GM21381 (cell line): Measurements from ENCODE around the gene MFNG.

ENCODE experiments used
- ATAC-seq: cut with Tn5 transposase; IDR thresholded peaks from one replicate; pipeline ENCODE4 v1.9.1; 2021; ENCODE audit warnings: mild to moderate bottlenecking, moderate library complexity; ENCODE audit not compliant: unreplicated experiment

The MFNG gene

GRCh38 chr22:37514526-37515051, 28.4 kb upstream of the MFNG start:
- ATAC-seq, result no peak

DNA sequence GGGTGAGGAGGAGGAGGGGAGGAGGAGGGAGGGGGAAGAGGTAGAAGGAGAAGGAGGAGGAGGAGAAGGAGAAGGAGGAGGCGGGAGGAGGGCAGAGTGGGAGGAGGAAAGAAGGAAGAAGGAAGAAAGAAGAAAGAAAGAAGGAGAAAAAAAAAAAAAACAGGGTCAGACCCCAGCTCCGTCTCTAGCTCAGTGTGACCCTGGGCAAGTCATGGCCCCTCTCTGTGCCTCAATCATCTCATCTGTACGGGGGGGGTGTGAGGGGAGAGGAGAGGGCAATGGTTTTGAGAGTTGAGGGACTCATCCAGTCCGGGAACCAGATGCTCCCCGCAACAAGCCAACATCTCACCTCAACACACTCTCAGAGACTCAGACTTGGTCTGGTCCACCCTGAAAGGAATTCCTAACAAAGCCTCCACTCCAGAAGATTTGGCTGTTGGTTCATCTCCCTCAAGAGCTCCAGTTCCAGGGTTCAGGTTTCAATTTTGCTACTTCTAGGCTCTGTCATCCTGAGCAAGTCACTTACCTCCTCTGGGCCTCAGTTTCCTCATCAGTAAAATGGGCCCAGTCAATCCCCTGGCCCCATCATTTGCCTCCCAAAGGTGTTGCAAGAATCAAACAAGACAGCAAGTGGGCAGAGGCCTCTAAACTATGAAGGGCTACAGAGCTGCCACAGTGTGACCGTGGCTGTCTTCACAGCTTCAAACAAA, 25.4 kb upstream of the MFNG start:
- ATAC-seq, result no peak

- ATAC-seq, result no peak
These were observed 23.9 kb upstream of the MFNG start for GRCh38 chr22:37510091-37510490.

DNA sequence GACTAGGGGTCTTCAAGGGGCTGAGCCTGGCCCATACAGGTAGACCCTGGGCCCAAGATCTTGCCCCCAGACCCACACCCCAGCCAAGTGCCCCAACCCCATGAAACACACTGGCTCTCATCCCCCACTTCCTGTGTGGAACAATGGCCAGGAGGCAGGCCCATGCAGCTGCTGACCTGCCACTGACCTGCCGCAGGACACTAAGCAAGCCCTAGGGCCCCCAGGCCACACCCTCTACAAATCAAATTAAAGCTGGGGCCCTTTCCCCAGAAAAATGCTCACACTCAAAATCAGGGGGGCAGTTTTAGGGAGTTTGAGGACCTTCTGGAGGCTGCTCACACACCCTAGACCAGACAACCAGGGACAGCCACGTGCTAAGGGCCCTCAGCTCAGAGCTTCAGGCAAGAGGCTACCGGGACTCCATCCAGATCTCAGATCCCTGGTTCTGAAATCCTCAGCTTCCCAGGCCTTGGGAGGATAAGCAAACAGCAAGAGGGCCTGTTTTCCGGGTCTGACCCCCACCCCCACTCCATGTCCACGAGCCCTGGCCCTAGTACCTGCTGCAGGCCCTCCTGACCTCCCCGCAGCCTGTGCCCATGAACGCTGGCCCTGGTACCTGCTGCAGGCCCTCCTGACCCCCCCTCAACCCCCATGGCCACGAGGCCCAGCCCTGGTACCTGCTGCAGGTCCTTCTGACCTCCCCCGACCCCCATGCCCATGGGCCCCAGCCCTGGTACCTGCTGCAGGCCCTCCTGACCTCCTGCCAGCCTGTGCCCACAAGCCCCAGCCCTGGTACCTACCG, 23.1 kb upstream of the MFNG start:
- ATAC-seq, result no peak

DNA sequence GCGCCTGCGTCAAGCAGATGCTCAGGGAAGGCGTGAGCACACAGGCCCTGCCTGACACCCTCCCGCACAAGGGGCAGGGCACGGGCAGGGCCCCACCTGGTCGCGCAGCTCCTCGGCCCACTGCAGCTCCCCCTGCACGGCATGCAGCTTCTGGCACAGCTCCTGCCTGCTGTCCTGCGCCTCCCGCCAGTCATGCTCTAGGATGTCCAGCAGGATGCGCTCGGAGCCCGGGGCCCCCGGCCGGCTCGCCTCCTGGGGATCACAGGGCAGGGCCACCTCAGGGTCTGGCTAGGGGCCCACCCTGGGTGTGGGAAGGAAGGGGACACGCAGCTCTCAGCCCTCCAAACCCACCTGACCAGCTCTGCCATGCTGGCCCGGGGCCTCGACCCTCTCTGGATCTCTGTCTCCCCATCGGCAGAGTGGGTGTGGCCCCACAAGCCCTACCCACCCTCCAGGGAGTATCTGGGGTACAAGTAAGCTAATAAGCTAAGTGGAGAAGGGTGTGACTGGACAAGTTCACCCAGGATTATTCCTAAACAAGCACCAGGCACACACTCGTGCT, 22.3 kb upstream of the MFNG start:
- ATAC-seq, result no peak

DNA sequence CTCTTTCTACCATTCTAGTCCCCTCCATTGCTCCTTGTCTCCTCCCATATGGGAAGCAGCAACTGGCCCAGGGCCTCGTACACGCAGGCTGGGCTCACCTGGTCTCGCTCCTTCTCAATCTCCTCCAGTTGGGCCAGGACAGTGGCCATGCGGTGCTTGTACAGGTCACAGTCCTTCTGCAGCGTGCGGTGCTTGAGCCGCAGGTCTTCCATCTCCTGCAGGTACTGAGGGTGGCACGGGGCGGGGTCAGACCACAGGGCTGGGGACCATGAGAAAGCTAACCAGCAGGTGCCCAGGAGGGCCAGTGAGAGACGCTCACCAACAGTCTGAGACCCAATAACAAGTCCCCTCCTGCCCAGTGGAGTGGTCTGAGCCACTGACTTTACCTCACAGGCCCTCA, 21.5 kb upstream of the MFNG start:
- no peak for ATAC-seq

DNA sequence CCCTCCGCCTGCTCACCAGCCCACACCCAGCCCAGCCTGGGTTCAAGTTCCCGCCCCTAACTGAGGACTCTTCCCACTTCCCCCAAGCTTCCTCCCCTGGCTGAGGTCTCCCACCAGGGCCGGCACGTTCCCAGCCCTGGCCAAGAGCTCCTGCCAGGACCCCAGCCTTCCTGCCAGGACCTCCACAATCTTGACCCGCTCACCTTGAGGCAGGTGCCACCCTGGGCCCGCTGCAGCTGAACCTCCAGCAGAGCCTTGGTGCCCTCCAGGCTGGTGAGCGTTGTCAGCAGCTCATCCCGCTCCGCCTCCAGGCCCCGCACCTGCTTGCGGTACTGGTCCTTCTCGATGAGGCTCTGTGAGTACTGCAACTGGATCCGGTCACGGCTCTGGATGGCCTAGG, 19.8 kb upstream of the MFNG start:
- no peak for ATAC-seq

GRCh38 chr22:37505565-37505964, 19.4 kb upstream of the MFNG start:
- no peak for ATAC-seq

GRCh38 chr22:37504964-37505363, 18.8 kb upstream of the MFNG start:
- no peak for ATAC-seq

DNA sequence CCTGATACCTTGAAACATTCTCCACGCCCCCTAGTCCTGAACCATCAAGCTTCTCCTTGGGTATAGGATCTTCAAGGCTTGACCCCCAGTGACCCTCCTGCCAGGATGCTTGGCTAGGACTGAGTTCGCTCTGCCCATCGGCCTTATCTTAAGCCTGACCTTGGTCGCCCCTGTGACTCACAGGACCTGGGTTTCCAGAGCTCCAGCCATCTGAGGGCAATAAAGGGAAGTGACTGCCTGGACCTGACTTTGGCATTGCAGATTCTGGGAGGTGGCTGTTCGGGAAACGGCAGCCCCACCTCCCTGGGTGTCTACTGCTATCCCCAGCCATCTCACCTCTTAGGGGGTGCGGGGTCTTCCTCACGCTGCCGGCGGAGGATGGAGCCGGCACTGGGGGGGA, 17.7 kb upstream of the MFNG start:
- ATAC-seq, result no peak

DNA sequence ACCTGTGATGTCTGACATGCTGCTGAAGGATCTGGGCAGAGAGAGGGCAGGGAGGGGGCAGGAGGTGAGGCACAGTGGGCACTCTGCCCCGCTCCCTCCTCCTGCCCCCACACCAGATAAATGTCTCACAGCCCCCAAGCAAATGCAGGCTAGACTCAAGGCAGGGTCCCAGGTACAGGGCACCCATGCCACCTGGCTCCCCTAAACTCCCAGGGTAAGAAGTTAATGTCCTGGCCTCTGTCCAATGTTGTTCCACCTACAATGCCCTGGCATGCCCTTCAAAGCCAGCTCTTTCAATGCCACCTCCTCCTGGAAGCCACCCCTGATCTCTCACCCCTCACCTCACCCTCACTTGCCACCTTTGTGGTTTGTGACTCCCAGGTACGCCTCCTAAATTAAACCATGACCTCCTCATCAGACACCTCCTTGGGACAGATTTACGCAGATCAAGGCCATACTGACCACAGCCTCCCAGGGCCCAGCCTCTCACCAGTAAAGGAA, 17.0 kb upstream of the MFNG start:
- ATAC-seq, result no peak

- no peak for ATAC-seq
These were observed 16.4 kb upstream of the MFNG start for GRCh38 chr22:37502342-37503182.

DNA sequence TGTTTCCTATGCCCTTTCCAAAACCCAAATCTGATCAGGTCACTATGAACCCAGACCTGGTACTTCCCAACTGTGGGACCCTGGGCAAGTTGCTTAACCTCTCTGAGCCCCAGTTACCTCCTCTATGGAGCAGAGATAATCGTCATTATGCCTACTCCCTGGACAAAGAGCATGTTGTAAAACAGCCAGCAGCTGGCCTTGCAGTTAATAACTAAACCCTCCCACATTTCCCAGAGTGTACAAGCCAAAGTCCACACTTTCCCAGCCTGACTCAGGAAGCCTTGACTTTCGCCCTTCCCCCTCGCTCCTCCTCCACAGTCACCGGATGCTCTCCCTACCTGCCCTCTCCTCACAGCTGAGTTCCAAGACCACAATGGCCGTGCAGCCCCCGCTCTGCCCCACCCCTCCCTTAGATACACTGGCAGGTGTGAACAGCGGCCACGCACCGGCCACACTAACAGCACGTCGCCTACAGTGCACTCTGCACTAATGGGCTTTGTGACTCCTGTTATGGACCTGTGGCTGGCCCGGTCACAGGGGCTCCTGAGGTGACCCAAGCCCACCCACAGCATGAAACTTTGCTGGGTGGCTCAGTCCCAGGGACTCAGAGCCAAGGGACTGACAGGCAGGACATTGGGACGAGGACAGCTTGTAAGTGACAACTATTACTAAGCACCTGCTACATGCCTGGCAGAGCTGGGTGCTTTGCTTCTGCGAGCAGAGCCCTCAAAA, 15.6 kb upstream of the MFNG start:
- ATAC-seq, result no peak

- ATAC-seq, result no peak
These were observed 14.8 kb upstream of the MFNG start for GRCh38 chr22:37500745-37501609.

GRCh38 chr22:37499789-37500540, 13.8 kb upstream of the MFNG start:
- no peak for ATAC-seq

- ATAC-seq, result no peak
These were observed 13.0 kb upstream of the MFNG start for GRCh38 chr22:37499027-37499707.

- no peak for ATAC-seq
These were observed 12.2 kb upstream of the MFNG start for GRCh38 chr22:37498289-37498909.
